HL-60 (cell line): ENCODE data around the gene SLC26A1.

ENCODE experiments used
- DNase-seq, 2 experiments: peaks; one replicate each; pipeline ENCODE4 v3.0.0-alpha.2; 2010 to 2020; ENCODE audit warnings: low read depth in 1 of 2, low spot score in 1 of 2
- H3K27ac ChIP-seq: fragments of 250-450 bp; sonication (Bioruptor Pico); replicated peaks from 2 replicates; pipeline ENCODE4 v1.5.1; 2020; ENCODE audit warnings: mild to moderate bottlenecking, moderate library complexity
- H3K27me3 ChIP-seq: fragments of 250-450 bp; sonication (Bioruptor Pico); 2 replicates; pipeline ENCODE4 v1.5.1; 2021; ENCODE audit warnings: mild to moderate bottlenecking, moderate library complexity; ENCODE audit not compliant: insufficient read depth, poor library complexity, severe bottlenecking
- H3K4me3 ChIP-seq: replicated peaks from 2 replicates; pipeline ENCODE4 v1.5.1; 2011; ENCODE audit warnings: mild to moderate bottlenecking, control low read depth, low read length; ENCODE audit not compliant: insufficient read depth
- GABPA ChIP-seq: IDR thresholded peaks from 2 replicates; pipeline ENCODE4 v1.6.1; 2012; ENCODE audit warnings: low read depth
- POLR2AphosphoS5 ChIP-seq: IDR thresholded peaks from 2 replicates; pipeline ENCODE4 v1.6.1; 2012; ENCODE audit warnings: low read depth
- REST ChIP-seq: IDR thresholded peaks from 2 replicates; pipeline ENCODE4 v1.6.1; 2012; ENCODE audit warnings: low read depth; ENCODE audit not compliant: insufficient replicate concordance
- SPI1 ChIP-seq: IDR thresholded peaks from 2 replicates; pipeline ENCODE4 v1.6.1; 2012; ENCODE audit warnings: low read depth, mild to moderate bottlenecking, borderline replicate concordance
- TF ChIP-seq, protein P1 (sequence below): IDR thresholded peaks from one replicate; pipeline ENCODE4 v1.5.1; 2011; ENCODE audit warnings: low read length, control low read depth, inconsistent platforms; ENCODE audit not compliant: insufficient read depth

Gene SLC26A1

GRCh38 chr4:954211-955020 lies 38.8 kb downstream of the SLC26A1 start:
- no peak for DNase-seq
- Histone ChIP-seq H3K4me3 (no peak overlapping the region), H3K27ac (no peak overlapping the region), H3K27me3 (no peaks in the 10 kb centered on the region)
- no peak for TF ChIP-seq SPI1

DNA sequence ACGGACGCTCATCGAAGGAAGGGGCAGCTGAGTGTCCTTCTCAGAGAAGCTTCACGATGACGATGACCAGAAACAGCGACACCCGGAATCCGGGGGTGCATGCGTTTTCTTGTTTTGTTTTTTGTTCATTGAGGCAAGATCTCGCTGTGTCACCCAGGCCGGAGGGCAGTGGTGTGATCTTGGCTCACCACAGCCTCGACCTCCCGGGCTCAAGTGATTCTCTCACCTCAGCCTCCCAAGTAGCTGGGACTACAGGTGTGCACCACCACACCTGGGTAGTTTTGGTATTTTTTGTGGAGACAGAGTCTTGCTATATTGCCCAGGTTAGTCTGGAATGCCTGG lies 39.7 kb downstream of the SLC26A1 start:
- TF ChIP-seq REST (no peak), SPI1 (no peak), GABPA (no peak), POLR2AphosphoS5 (no peak)
- TF ChIP-seq, protein P1, sequence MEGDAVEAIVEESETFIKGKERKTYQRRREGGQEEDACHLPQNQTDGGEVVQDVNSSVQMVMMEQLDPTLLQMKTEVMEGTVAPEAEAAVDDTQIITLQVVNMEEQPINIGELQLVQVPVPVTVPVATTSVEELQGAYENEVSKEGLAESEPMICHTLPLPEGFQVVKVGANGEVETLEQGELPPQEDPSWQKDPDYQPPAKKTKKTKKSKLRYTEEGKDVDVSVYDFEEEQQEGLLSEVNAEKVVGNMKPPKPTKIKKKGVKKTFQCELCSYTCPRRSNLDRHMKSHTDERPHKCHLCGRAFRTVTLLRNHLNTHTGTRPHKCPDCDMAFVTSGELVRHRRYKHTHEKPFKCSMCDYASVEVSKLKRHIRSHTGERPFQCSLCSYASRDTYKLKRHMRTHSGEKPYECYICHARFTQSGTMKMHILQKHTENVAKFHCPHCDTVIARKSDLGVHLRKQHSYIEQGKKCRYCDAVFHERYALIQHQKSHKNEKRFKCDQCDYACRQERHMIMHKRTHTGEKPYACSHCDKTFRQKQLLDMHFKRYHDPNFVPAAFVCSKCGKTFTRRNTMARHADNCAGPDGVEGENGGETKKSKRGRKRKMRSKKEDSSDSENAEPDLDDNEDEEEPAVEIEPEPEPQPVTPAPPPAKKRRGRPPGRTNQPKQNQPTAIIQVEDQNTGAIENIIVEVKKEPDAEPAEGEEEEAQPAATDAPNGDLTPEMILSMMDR, result no peak
- Histone ChIP-seq H3K4me3 (no peak overlapping the region), H3K27ac (no peak overlapping the region), H3K27me3 (no peaks in the 10 kb centered on the region)
- DNase-seq, result no peak

- no peak for DNase-seq
- TF ChIP-seq SPI1, result no peak
- no peak for TF ChIP-seq GABPA
- no peak for TF ChIP-seq POLR2AphosphoS5
- TF ChIP-seq REST, result no peak
- TF ChIP-seq, protein P1, result no peak
- no peak overlapping the region for H3K4me3 ChIP-seq
- no peaks in the 10 kb centered on the region for H3K27me3 ChIP-seq
- no peak overlapping the region for H3K27ac ChIP-seq
Measured at GRCh38 chr4:952881-953573, 40.2 kb downstream of the SLC26A1 start.

DNA sequence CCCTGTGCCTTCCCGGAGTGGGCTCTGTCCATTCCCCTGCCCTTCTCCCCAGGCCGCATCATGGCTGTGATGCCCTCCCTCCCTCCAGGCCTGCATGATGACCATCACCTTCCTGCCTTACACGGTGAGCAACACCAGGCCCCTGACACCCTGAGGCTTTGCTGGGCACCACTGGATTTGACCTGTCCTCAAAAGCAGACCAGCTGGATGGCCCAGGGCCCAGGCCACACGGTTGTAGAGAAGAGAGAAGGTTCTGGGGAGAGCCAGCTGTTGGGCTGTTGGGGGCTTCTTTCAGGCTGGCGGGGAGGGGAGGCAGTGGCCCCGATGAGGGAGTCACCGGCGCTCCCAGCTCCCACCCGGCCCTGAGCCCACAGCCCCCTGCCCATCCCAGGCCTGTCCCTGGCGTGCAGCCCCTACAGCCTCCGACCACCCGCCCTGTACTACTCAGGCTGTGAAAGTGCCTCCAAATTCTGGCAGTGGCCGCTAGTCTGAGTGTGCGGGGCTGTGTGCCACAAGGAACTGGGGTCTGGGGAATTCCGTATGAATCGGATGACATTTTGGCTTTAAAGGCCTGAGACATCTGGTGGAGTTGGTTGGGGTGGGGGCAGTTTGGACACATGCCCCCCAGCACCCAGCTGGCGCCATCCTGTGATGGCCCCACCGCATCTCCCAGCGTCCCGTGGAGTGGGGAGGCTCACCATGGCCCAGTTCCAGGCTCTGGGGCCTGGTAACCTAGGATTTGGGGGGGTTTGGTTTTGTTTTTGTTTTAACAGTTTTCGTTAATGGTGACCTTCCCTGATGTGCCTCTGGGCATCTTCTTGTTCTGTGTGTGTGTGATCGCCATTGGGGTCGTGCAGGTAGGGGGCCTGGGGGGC lies 41.4 kb downstream of the SLC26A1 start:
- Histone ChIP-seq H3K27me3 (no peaks in the 10 kb centered on the region), H3K4me3 (no peak overlapping the region), H3K27ac (no peak overlapping the region)
- no peak for DNase-seq
- TF ChIP-seq SPI1 (no peak), POLR2AphosphoS5 (no peak), REST (no peak), GABPA (no peak)
- TF ChIP-seq, protein P1, result no peak
